Activated naive CD8-positive, alpha-beta T cell treated with anti-CD3 and anti-CD28 coated beads, Interleukin-2, amount 50 U/mL, for 24 hours (primary cell): ENCODE measurements around the gene MYT1.
A peak's percentile ranks its signal among the peaks of the same experiment; 100 is the strongest.
"Not testable (repeated sequence)": the region's sequence is repeated elsewhere in the genome, so short reads cannot be mapped to it uniquely, and the experiment has no call there.

ENCODE experiments used
- ATAC-seq: fragments of 150-1000 bp; cut with Tn5 transposase; one replicate; pipeline ENCODE4 v1.10.0; 2021
- DNase-seq: peaks from one replicate; pipeline ENCODE4 v3.0.0; 2021
- H3K27ac Mint-ChIP-seq: one replicate; pipeline ENCODE4 v1.8.0; 2021; ENCODE audit warnings: mild to moderate bottlenecking, mixed read lengths
- H3K27me3 Mint-ChIP-seq: one replicate; pipeline ENCODE4 v1.8.0; 2021; ENCODE audit warnings: mixed read lengths
- H3K36me3 Mint-ChIP-seq: one replicate; pipeline ENCODE4 v1.8.0; 2021; ENCODE audit warnings: low read depth, mixed read lengths
- H3K4me1 Mint-ChIP-seq: one replicate; pipeline ENCODE4 v1.8.0; 2021; ENCODE audit warnings: mixed read lengths
- H3K4me3 Mint-ChIP-seq: one replicate; pipeline ENCODE4 v1.8.0; 2021; ENCODE audit warnings: mild to moderate bottlenecking, moderate library complexity, mixed read lengths
- H3K9me3 Mint-ChIP-seq: one replicate; pipeline ENCODE4 v1.8.0; 2021; ENCODE audit warnings: mixed read lengths

MYT1 gene

GRCh38 chr20:64133951-64134407, 30.3 kb upstream of the MYT1 start:
- H3K4me3 Mint-ChIP-seq, result no peak overlapping the region
- no peaks in the 10 kb centered on the region for H3K36me3 Mint-ChIP-seq
- no peaks in the 10 kb centered on the region for H3K9me3 Mint-ChIP-seq
- no peak overlapping the region for H3K27ac Mint-ChIP-seq
- H3K4me1 Mint-ChIP-seq, result no peaks in the 10 kb centered on the region
- DNase-seq (no peak), ATAC-seq (no peak)
- H3K27me3 Mint-ChIP-seq, result peaks cover 3% of the 10 kb centered on the region

GRCh38 chr20:64134744-64135143, 29.5 kb upstream of the MYT1 start:
- DNase-seq, H3K36me3 Mint-ChIP-seq, ATAC-seq, H3K9me3 Mint-ChIP-seq, H3K27ac Mint-ChIP-seq, H3K27me3 Mint-ChIP-seq, H3K4me1 Mint-ChIP-seq, H3K4me3 Mint-ChIP-seq: not testable (repeated sequence)

GRCh38 chr20:64136004-64136710, 28.1 kb upstream of the MYT1 start:
- no peak overlapping the region for H3K27ac Mint-ChIP-seq
- DNase-seq (no peak), ATAC-seq (no peak)
- no peak overlapping the region for H3K4me3 Mint-ChIP-seq
- H3K27me3 Mint-ChIP-seq, result no peaks in the 10 kb centered on the region
- H3K9me3 Mint-ChIP-seq, result no peaks in the 10 kb centered on the region
- no peaks in the 10 kb centered on the region for H3K36me3 Mint-ChIP-seq
- H3K4me1 Mint-ChIP-seq, result no peaks in the 10 kb centered on the region

- ATAC-seq (no peak), DNase-seq (no peak)
- H3K27ac Mint-ChIP-seq, result no peak overlapping the region
- H3K27me3 Mint-ChIP-seq, result peaks cover 2% of the 10 kb centered on the region
- no peak overlapping the region for H3K4me3 Mint-ChIP-seq
- H3K9me3 Mint-ChIP-seq, result no peaks in the 10 kb centered on the region
- H3K36me3 Mint-ChIP-seq, result no peaks in the 10 kb centered on the region
- no peaks in the 10 kb centered on the region for H3K4me1 Mint-ChIP-seq
Observed at GRCh38 chr20:64137598-64138031, 26.6 kb upstream of the MYT1 start.

GRCh38 chr20:64138276-64138815, 25.9 kb upstream of the MYT1 start:
- no peak overlapping the region for H3K4me3 Mint-ChIP-seq
- H3K27me3 Mint-ChIP-seq, result peaks cover 2% of the 10 kb centered on the region
- ATAC-seq, result no peak
- DNase-seq, result no peak
- H3K36me3 Mint-ChIP-seq, result no peaks in the 10 kb centered on the region
- H3K27ac Mint-ChIP-seq, result no peak overlapping the region
- no peaks in the 10 kb centered on the region for H3K4me1 Mint-ChIP-seq
- no peaks in the 10 kb centered on the region for H3K9me3 Mint-ChIP-seq

- Mint-ChIP-seq H3K27ac (no peak overlapping the region), H3K4me1 (no peaks in the 10 kb centered on the region), H3K27me3 (peaks cover 2% of the 10 kb centered on the region), H3K9me3 (peaks cover 4% of the 10 kb centered on the region), H3K4me3 (no peak overlapping the region), H3K36me3 (peaks cover 1% of the 10 kb centered on the region)
- ATAC-seq, result no peak
- DNase-seq, result no peak
Observed at GRCh38 chr20:64139199-64140060, 24.8 kb upstream of the MYT1 start.

GRCh38 chr20:64140061-64140931, 24.0 kb upstream of the MYT1 start:
- DNase-seq (no peak), ATAC-seq (no peak)
- H3K36me3 Mint-ChIP-seq, result peaks cover 4% of the 10 kb centered on the region
- H3K4me1 Mint-ChIP-seq, result no peaks in the 10 kb centered on the region
- no peak overlapping the region for H3K27ac Mint-ChIP-seq
- peaks cover 12% of the 10 kb centered on the region for H3K9me3 Mint-ChIP-seq
- H3K4me3 Mint-ChIP-seq, result no peak overlapping the region
- H3K27me3 Mint-ChIP-seq, result peaks cover 4% of the 10 kb centered on the region

GRCh38 chr20:64140956-64141355, 23.3 kb upstream of the MYT1 start:
- peaks cover 4% of the 10 kb centered on the region for H3K27me3 Mint-ChIP-seq
- no peaks in the 10 kb centered on the region for H3K4me1 Mint-ChIP-seq
- no peak for DNase-seq
- peaks cover 4% of the 10 kb centered on the region for H3K36me3 Mint-ChIP-seq
- no peak overlapping the region for H3K4me3 Mint-ChIP-seq
- no peak for ATAC-seq
- H3K27ac Mint-ChIP-seq, result no peak overlapping the region
- peaks cover 12% of the 10 kb centered on the region for H3K9me3 Mint-ChIP-seq

- Mint-ChIP-seq H3K4me3 (no peak overlapping the region), H3K4me1 (no peaks in the 10 kb centered on the region), H3K9me3 (peaks cover 12% of the 10 kb centered on the region), H3K36me3 (peaks cover 4% of the 10 kb centered on the region), H3K27ac (no peak overlapping the region), H3K27me3 (peaks cover 4% of the 10 kb centered on the region)
- DNase-seq, result no peak
- no peak for ATAC-seq
Observed at GRCh38 chr20:64142590-64142989, 21.7 kb upstream of the MYT1 start.

- Mint-ChIP-seq H3K4me1 (no peaks in the 10 kb centered on the region), H3K4me3 (no peak overlapping the region), H3K9me3 (peaks cover 12% of the 10 kb centered on the region), H3K27ac (no peak overlapping the region), H3K27me3 (peaks cover 4% of the 10 kb centered on the region), H3K36me3 (peaks cover 4% of the 10 kb centered on the region)
- DNase-seq, result no peak
- peak; percentile 15 for ATAC-seq
Observed at GRCh38 chr20:64143018-64143801, 21.0 kb upstream of the MYT1 start.

- H3K27me3 Mint-ChIP-seq, result peaks cover 4% of the 10 kb centered on the region
- H3K4me1 Mint-ChIP-seq, result no peaks in the 10 kb centered on the region
- no peak overlapping the region for H3K27ac Mint-ChIP-seq
- H3K9me3 Mint-ChIP-seq, result peaks cover 12% of the 10 kb centered on the region
- H3K4me3 Mint-ChIP-seq, result no peak overlapping the region
- peaks cover 4% of the 10 kb centered on the region for H3K36me3 Mint-ChIP-seq
- no peak for DNase-seq
- no peak for ATAC-seq
Observed at GRCh38 chr20:64144144-64144912, 19.9 kb upstream of the MYT1 start.

GRCh38 chr20:64145458-64146300, 18.6 kb upstream of the MYT1 start:
- Mint-ChIP-seq H3K27me3 (peaks cover 4% of the 10 kb centered on the region), H3K4me1 (no peaks in the 10 kb centered on the region), H3K9me3 (peaks cover 12% of the 10 kb centered on the region), H3K4me3 (no peak overlapping the region), H3K36me3 (peaks cover 4% of the 10 kb centered on the region), H3K27ac (no peak overlapping the region)
- ATAC-seq, result no peak
- peak; percentile 30 for DNase-seq
